KOPT-K1 (cell line): ENCODE results near the gene ANKRD13C.
"Not testable (repeated sequence)": the region's sequence is repeated elsewhere in the genome, so short reads cannot be mapped to it uniquely, and the experiment has no call there.

Experiments
- H3K27ac ChIP-seq: fragments of 200-600 bp; sonication (generic); 2 replicates; pipeline ENCODE4 v1.5.1; 2016; ENCODE audit warnings: antibody characterized with exemption, mild to moderate bottlenecking, low read depth, low read length; ENCODE audit not compliant: poor library complexity, severe bottlenecking
- H3K36me3 ChIP-seq: fragments of 200-600 bp; sonication (generic); 2 replicates; pipeline ENCODE4 v1.5.1; 2017; ENCODE audit warnings: antibody characterized with exemption, mild to moderate bottlenecking, low read length, moderate library complexity; ENCODE audit not compliant: insufficient read depth
- H3K9me3 ChIP-seq: fragments of 200-600 bp; sonication (generic); 2 replicates; pipeline ENCODE4 v1.5.1; 2017; ENCODE audit warnings: antibody characterized with exemption, low read length, mild to moderate bottlenecking; ENCODE audit not compliant: insufficient read depth, poor library complexity, severe bottlenecking

ANKRD13C gene

DNA sequence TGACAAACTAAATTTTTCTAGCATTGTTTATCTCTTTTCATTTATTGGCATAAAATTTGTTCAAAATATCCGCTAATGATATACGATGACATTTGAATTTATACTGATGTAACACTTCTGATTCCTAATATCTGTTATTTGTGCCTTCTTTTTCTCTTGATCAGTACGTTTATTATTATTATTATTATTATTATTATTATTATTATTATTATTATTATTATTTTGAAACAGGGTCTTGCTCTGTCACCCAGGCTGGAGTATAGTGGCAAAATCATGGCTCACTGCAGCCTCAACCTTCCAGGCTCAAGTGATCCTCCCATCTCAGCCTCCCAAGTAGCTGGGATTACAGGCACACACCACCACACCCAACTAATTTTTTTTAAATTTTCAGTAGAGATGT lies 14.9 kb downstream of the ANKRD13C start:
- not testable (repeated sequence) for H3K9me3 ChIP-seq, H3K27ac ChIP-seq

DNA sequence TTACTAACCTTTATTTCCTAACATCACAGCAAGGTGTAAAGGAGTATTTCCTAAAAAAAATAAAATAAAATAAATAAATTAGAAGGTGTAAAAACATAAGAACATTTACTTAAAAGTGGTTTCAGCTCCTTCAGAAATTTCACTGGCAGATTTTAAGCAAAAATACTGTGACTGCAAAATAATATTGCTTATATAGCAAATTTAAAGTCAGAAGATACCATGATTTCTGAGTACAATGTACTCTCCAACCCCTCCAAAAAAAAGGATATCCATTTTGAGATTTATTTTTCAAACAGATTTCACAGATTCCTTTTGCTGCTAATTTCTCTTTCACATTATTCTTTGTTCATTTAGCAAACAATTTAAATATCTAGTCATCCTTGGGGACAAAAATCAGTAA lies 18.5 kb downstream of the ANKRD13C start:
- peaks cover 29% of the 10 kb centered on the region for H3K36me3 ChIP-seq
- no peak overlapping the region for H3K27ac ChIP-seq
- H3K9me3 ChIP-seq: no peaks in the 10 kb centered on the region

More for the DNA sequence above, 14.9 kb downstream of the ANKRD13C start:
- H3K36me3 ChIP-seq: peaks cover 13% of the 10 kb centered on the region; the same call in 1 of the 2 replicates

DNA sequence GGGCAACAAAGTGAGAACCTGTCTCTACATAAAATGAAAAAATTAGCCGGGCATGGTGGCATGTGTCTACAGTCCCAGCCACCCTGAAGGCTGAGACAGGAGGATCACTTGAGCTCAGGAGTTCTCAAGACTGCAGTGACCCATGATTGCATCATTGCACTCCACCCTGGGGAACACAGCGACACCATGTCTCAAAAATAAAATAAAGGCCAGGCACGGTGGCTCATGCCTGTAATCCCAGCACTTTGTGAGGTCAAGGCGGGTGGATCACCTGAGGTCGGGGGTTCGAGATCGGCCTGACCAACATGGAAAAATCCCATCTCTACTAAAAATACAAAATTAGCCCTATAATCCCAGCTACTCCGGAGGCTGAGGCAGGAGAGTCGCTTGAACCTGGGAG lies 20.1 kb downstream of the ANKRD13C start:
- H3K27ac ChIP-seq: no peak overlapping the region
- no peaks in the 10 kb centered on the region for H3K9me3 ChIP-seq
- peaks cover 35% of the 10 kb centered on the region for H3K36me3 ChIP-seq

DNA sequence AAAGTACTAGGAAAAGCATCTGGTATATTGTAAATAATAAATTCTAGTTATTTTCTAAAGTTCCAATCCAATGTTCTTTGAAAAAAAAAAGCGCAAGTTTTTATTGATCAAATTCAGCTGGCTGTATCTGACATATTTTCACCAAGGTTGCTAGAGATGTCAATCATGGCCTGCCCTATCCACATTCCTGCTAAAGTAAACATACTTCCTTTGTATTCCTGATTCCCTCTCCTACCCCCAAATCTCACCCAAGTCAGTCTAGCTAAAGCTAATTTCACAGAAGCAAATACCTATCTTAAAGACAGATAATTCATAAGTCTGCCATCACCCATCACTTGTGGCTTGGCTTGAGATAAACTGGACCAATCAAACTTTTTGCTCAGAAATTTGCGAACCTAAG lies 21.3 kb downstream of the ANKRD13C start:
- Histone ChIP-seq H3K36me3 (peaks cover 28% of the 10 kb centered on the region), H3K27ac (no peak overlapping the region), H3K9me3 (no peaks in the 10 kb centered on the region)

DNA sequence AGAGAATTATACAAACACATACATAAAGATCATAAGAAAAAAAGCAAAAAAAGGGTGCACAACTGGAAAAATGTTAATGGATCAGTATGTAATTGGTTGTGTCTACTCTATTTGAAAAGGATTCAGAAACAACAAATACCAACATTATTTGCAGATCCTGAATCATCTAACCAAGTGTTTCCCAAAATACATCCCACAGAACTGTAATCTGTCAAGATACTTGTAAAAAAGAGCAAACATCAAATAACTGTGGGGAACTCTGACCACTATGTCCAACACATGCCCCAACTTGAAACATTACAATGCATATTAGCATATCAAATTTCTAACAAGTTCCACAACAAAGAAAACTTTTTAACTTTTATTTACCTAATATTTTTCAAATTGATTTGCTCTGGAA lies 22.6 kb downstream of the ANKRD13C start:
- Histone ChIP-seq H3K9me3 (no peaks in the 10 kb centered on the region), H3K27ac (no peak overlapping the region), H3K36me3 (peaks cover 31% of the 10 kb centered on the region)

DNA sequence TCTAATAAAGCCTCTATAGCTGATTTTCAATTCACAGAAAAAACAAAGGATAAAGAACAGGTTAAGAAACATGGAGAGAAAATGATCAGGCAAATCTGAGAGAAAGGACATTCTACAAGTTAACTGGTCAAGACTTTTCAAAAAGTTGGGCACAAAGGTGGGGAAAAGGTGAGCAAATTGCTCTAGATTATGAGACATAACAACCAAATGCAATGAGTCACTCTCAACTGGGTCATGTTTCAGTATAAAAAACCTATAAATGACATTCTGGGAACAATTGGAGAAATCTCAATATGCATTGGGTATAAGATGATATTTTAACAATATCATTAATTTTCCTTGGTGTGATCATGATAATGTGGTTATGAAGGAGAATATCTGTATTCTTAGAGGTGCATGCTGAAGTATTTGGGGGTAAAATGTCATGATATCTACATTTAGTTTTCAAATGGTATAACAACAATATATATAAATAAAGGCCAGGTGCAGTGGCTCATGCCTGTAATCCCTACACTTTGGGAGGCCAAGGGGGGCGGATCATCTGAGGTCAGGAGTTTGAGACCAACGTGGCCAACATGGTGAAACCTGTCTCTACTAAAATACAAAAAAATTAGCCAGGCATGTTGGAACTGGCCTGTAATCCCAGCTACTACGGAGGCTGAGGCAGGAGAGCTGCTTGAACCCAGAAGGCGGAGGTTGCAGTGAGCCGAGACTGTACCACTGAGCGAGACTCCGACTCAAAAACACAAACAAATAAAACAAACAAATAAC lies 27.0 kb downstream of the ANKRD13C start:
- Histone ChIP-seq H3K27ac (no peak overlapping the region), H3K9me3 (no peaks in the 10 kb centered on the region), H3K36me3 (peaks cover 41% of the 10 kb centered on the region)

DNA sequence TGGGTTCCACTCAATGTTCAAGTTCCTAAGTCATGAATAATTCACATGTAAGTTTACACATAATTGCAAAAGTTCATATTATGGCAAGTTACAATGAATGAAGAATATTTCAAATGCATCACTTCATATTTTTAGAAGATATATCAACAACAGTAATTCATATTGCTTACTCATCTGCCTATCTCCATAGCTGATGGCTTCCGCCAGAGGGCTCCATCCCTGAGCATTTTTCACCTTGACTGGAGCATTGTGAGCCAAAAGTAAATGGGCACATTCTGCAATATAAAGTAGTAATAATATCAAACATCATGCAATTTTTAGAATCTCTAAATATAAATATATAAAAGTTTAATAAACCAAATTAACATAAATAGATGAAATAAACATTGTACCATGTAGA lies 29.8 kb downstream of the ANKRD13C start:
- Histone ChIP-seq H3K27ac (no peak overlapping the region), H3K9me3 (no peaks in the 10 kb centered on the region), H3K36me3 (peaks cover 35% of the 10 kb centered on the region)

DNA sequence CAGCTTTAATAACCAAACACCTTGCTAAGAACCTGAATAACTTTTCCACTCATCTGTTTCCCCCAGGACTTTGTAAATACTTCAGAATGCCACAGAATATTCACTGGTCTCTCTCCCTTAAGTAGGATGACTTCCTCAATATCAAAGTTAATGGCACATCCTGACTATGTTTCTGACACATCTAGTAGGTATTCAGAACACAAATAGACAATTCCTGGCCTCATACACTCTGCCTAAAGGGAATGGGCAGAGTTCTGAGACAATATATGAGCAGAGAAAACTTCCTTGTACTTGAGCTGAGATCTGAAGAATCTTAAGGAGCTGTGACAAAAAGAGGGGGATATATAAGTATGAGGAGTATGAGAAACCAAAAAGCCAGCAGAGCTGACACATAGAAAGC lies 34.8 kb downstream of the ANKRD13C start:
- Histone ChIP-seq H3K27ac (no peak overlapping the region), H3K9me3 (no peaks in the 10 kb centered on the region), H3K36me3 (peaks cover 33% of the 10 kb centered on the region)

DNA sequence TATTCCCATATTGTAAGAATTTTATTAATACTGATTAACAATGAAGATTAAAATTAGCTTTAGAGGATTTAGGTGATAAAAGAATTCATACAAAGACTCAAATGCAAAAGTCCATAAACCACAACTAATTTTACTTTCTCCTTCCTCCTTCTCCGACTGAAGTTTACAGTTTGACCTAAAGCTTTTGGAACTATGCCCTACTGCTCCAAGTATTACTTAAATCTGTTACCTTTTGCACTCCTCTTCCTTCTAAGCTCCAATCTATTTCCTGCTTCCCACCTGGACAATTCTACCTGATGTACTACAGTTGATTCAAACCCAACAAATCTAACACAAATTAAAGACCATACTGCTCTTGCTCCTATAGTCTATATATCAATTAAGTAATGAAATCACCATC lies 36.3 kb downstream of the ANKRD13C start:
- Histone ChIP-seq H3K9me3 (no peaks in the 10 kb centered on the region), H3K27ac (no peak overlapping the region), H3K36me3 (peaks cover 25% of the 10 kb centered on the region)

DNA sequence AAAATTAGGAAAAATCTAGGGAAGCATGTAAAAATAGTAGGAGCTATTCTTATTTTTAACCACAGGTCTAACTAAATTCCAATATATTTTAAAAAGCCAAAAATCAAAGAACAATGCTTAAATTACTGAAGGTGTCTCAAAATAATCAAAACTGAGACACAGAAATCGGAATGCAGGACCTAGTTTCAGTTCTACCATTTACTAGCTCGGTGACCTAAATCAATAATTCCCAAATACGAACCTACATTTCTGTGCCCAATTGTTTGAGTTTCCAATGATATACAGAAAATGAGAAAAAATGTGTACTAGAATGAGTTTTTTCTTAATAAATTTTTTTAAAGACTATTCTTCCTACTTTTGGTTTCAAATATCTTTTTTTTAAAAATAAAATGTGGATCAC lies 37.4 kb downstream of the ANKRD13C start:
- Histone ChIP-seq H3K36me3 (peaks cover 16% of the 10 kb centered on the region), H3K27ac (no peak overlapping the region), H3K9me3 (no peaks in the 10 kb centered on the region)

DNA sequence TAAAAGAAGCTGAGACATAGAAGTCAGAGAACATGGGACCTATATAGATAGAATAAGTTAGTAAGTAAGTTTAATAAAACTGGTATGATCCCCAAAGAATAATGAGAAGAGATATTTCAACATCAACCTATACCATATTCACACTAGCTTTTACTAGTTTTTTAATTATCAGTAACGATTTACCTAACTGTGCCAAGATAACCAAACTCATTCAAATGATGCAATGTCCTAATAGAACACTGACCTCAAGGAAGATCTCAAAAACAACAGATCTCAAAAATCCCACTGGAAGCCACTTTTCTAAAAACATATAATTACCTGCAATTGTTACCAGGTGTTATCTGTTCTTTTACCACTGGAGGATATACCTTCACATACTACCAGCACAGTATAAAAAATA lies 38.7 kb downstream of the ANKRD13C start:
- Histone ChIP-seq H3K9me3 (no peaks in the 10 kb centered on the region), H3K27ac (no peak overlapping the region), H3K36me3 (peaks cover 19% of the 10 kb centered on the region)

DNA sequence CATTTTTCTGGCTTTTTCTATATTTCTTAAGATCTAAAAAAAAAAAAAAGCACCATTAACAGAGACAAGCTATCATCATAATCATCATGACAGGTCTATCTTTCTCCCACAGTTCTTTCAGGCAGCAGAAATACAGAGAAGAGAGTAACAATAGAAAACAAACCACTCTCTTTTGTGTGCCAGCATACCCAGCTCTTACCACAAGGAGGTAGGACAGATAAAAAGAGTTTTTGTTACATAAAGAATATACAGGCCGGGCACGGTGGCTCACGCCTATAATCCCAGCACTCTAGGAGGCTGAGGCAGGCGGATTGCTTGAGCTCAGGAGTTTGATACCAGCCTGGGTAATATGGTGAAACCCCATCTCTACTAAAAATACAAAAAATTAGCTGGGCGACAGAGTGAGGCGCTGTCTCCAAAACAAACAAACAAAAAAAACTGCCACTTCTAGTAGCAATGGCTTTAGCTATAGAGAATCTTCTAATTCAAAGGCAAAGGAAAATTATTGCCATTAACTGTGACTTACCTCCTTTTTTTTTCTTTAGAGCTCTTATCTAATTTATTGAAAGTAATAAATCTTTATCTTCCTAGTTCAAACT lies 39.7 kb downstream of the ANKRD13C start:
- Histone ChIP-seq H3K9me3 (no peaks in the 10 kb centered on the region), H3K27ac (no peak overlapping the region), H3K36me3 (peaks cover 21% of the 10 kb centered on the region)

DNA sequence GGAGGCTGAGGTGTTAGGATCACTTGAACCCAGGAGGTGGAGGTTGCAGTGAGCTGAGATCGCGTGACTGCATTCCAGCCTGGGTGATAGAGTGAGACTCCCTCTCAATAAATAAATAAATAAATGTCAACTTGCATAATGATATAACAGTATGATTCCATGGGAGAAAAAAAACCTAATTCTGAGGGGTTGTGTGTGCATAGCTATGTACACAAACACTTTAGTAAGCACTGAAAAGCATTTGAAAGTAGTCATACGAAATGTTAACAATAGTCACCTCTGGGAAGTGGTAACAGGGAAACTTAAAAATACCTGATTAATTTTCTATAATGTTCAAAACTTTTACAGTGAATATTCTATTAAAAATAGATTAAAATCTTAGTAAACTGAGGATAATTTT lies 43.2 kb downstream of the ANKRD13C start:
- H3K36me3 ChIP-seq: peaks cover 32% of the 10 kb centered on the region
- no peak overlapping the region for H3K27ac ChIP-seq
- H3K9me3 ChIP-seq: no peaks in the 10 kb centered on the region

DNA sequence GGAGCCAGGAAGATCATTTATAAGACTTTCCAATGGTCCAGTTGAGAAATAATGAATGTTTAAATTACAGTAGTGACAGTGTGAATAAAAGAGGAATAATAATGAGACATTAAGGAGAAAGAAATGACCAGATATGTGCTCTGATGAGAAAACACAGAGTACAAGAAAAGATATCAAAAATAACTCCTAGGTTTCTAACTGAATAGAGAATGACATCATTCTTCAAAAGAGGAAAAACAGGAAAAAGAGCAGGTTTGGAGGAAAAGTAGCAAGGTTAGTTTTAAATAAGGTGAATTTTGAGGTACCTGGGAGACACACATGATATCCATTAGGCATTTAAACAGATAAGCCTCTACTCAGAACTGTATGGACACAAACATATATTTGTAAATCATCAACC lies 55.0 kb downstream of the ANKRD13C start:
- Histone ChIP-seq H3K9me3 (no peaks in the 10 kb centered on the region), H3K36me3 (peaks cover 58% of the 10 kb centered on the region), H3K27ac (no peak overlapping the region)

DNA sequence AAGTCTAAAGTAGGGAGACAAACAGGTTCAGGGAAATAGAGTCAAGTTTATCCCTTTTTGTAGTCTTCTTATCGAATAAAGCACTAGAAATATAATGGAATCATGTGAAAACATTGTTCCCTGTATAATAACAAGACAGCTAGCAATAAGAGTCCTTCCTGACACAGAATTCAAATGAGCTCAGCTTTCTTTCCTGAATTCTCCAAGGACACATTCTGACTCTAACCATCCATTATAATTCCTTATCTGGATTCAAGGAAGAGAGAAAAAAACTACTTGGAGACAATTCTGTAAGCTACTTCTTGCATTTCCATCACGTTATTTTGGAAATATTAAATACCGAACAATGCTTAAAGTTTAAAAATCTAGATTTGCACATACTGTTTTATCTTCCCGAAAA lies 58.8 kb downstream of the ANKRD13C start:
- H3K9me3 ChIP-seq: no peaks in the 10 kb centered on the region
- H3K36me3 ChIP-seq: peaks cover 73% of the 10 kb centered on the region
- H3K27ac ChIP-seq: no peak overlapping the region
